ENCODE data around the gene ARMC9. TPM values are rescaled to one million over a fixed set of nuclear protein-coding genes. Genes with fewer than 3 reads are reported as not detected.

Gene ARMC9
- total and polyA plus RNA-seq, 2 of the 13 experiments (the other 11 are each of a cell fraction or from before 2014, with no cell fraction given) = 9.1 to 12.8 TPM

- peak; percentile 91 for TF ChIP-seq ZBTB33 (CRISPR knock-in tag; IDR thresholded peaks at IDR 0.05)
- peak; percentile 28; the same call in 1 of the 2 replicates for TF ChIP-seq REPIN1 (CRISPR knock-in tag; IDR thresholded peaks at IDR 0.05; ENCODE audit: borderline replicate concordance, low read depth)
- TF ChIP-seq MIER3 (CRISPR knock-in tag; IDR thresholded peaks at IDR 0.05; ENCODE audit: borderline replicate concordance) = peak; percentile 50; the same call in 1 of the 2 replicates
- TF ChIP-seq ZNF652 (CRISPR knock-in tag; IDR thresholded peaks at IDR 0.05; ENCODE audit: borderline replicate concordance, low read depth) = no peak
- TF ChIP-seq IRF2 (CRISPR knock-in tag; IDR thresholded peaks at IDR 0.05) = 0 out of 2 replicates have a peak, but pooled peaks have one; percentile 53
- TF ChIP-seq ZSCAN9 (CRISPR knock-in tag; IDR thresholded peaks at IDR 0.05; ENCODE audit: borderline replicate concordance) = 0 out of 2 replicates have a peak, but pooled peaks have one; percentile 43
- TF ChIP-seq GATAD1 (CRISPR knock-in tag; IDR thresholded peaks at IDR 0.05) = peak; percentile 4; the same call in 1 of the 2 replicates
- no peak for TF ChIP-seq SETDB1 (CRISPR knock-in tag; IDR thresholded peaks at IDR 0.05; ENCODE audit: borderline replicate concordance)
- TF ChIP-seq ZNF337 (CRISPR knock-in tag; IDR thresholded peaks at IDR 0.05; ENCODE audit: borderline replicate concordance, low read depth) = no peak
- peak; percentile 15; the same call in 1 of the 2 replicates for TF ChIP-seq GABPB1 (CRISPR knock-in tag; IDR thresholded peaks at IDR 0.05)
- no peak for TF ChIP-seq ZNF264 (CRISPR knock-in tag; IDR thresholded peaks at IDR 0.05)
- TF ChIP-seq TEAD3 (CRISPR knock-in tag; optimal IDR thresholded peaks at IDR 0.05; ENCODE audit: borderline replicate concordance) = peak; percentile 34
- TF ChIP-seq SAP130 (CRISPR knock-in tag; IDR thresholded peaks at IDR 0.05; ENCODE audit: low read depth) = peak; percentile 53
- peak; percentile 62 for TF ChIP-seq KAT8 (CRISPR knock-in tag; IDR thresholded peaks at IDR 0.05)
- TF ChIP-seq RAD21 (CRISPR knock-in tag; IDR thresholded peaks at IDR 0.05) = peak; percentile 92
- no peak for TF ChIP-seq NONO (IDR thresholded peaks at IDR 0.05)
- TF ChIP-seq NONO (CRISPR knock-in tag; conservative IDR thresholded peaks at IDR 0.05) = no peak
- peak; percentile 30; the same call in 1 of the 2 replicates for TF ChIP-seq TFDP1 (CRISPR knock-in tag; IDR thresholded peaks at IDR 0.05; ENCODE audit: borderline replicate concordance)
- peak; percentile 54 for TF ChIP-seq XRCC5 (optimal IDR thresholded peaks at IDR 0.05; ENCODE audit: low read length)
- TF ChIP-seq CC2D1A (CRISPR knock-in tag; IDR thresholded peaks at IDR 0.05) = no peak
- no peak for TF ChIP-seq GTF3A (CRISPR knock-in tag; conservative IDR thresholded peaks at IDR 0.05)
- TF ChIP-seq MXD4 (CRISPR knock-in tag; IDR thresholded peaks at IDR 0.05) = peak; percentile 41; the same call in 1 of the 2 replicates
Observed at GRCh38 chr2:231227310-231228162, 29.1 kb downstream of the ARMC9 start (continued).

Data from HepG2 (cell line).